NCI-H2029 (cell line): Measurements from ENCODE around the gene GSTA2.
"Not testable (repeated sequence)": the region's sequence is repeated elsewhere in the genome, so short reads cannot be mapped to it uniquely, and the experiment has no call there.

Source experiments
- DNase-seq: peaks from one replicate; lab custom pipeline; 2025; lab: John Stamatoyannopoulos, UW

Gene GSTA2

GRCh38 chr6:52725535-52726192, 37.6 kb downstream of the GSTA2 start:
- peak; percentile 61 for DNase-seq

- no peak for DNase-seq
Observed at GRCh38 chr6:52725143-52725534, 38.1 kb downstream of the GSTA2 start.

- peak; percentile 60 for DNase-seq
Observed at GRCh38 chr6:52724406-52725121, 38.7 kb downstream of the GSTA2 start.

GRCh38 chr6:52724042-52724405, 39.3 kb downstream of the GSTA2 start:
- no peak for DNase-seq

- no peak for DNase-seq
Observed at GRCh38 chr6:52720321-52720720, 43.0 kb downstream of the GSTA2 start.

GRCh38 chr6:52718550-52718949, 44.7 kb downstream of the GSTA2 start:
- no peak for DNase-seq

GRCh38 chr6:52714761-52715160, 48.5 kb downstream of the GSTA2 start:
- DNase-seq = not testable (repeated sequence)

GRCh38 chr6:52712136-52712535, 51.1 kb downstream of the GSTA2 start:
- DNase-seq = no peak

GRCh38 chr6:52707963-52708680, 55.2 kb downstream of the GSTA2 start:
- DNase-seq = no peak

GRCh38 chr6:52706001-52706400, 57.3 kb downstream of the GSTA2 start:
- no peak for DNase-seq

GRCh38 chr6:52704781-52705502, 58.3 kb downstream of the GSTA2 start:
- DNase-seq = not testable (repeated sequence)

- no peak for DNase-seq
Observed at GRCh38 chr6:52704060-52704459, 59.2 kb downstream of the GSTA2 start.
